Subcutaneous adipose tissue (tissue), 4 donors: ENCODE data around the gene NXPH2. TPM values are rescaled to one million over a fixed set of nuclear protein-coding genes. Genes with fewer than 3 reads are reported as not detected.

Experiments
- total RNA-seq, 4 donors: library from RNA; depleted of rRNA; stranded (reverse); fragments of >200 nt; gene quantifications; one replicate each; pipeline ENCODE4 v1.1.0, GENCODE V29; 2016
- TF ChIP-seq, protein P1 (sequence below): fragments of 450-650 bp; IDR thresholded peaks from one replicate; pipeline ENCODE4 v1.5.1; 2016; ENCODE audit warnings: low read depth, mild to moderate bottlenecking, control low read depth, antibody characterized with exemption, moderate library complexity

Gene NXPH2
- total RNA-seq, 4 donors from 2014 or later, result not detected

DNA sequence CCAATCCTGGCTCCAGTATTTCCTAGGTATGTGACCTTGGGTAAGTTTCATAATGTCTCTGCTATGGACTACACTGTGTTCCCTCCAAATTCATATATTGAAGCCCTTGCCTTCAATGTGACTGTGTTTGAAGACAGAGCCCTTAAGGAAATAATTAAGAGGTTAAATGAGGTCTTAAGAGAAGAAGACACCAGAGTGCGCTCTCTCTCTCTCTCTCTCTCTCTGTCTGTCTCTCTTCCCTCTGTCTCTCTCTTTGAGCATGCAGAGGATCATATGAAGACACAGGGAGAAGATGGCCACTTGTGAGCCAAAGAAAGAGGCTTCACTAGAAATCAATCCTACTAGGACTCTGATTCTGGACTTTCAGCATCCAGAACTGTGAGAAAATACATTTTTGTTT lies 52.2 kb downstream of the NXPH2 start:
- TF ChIP-seq, protein P1, sequence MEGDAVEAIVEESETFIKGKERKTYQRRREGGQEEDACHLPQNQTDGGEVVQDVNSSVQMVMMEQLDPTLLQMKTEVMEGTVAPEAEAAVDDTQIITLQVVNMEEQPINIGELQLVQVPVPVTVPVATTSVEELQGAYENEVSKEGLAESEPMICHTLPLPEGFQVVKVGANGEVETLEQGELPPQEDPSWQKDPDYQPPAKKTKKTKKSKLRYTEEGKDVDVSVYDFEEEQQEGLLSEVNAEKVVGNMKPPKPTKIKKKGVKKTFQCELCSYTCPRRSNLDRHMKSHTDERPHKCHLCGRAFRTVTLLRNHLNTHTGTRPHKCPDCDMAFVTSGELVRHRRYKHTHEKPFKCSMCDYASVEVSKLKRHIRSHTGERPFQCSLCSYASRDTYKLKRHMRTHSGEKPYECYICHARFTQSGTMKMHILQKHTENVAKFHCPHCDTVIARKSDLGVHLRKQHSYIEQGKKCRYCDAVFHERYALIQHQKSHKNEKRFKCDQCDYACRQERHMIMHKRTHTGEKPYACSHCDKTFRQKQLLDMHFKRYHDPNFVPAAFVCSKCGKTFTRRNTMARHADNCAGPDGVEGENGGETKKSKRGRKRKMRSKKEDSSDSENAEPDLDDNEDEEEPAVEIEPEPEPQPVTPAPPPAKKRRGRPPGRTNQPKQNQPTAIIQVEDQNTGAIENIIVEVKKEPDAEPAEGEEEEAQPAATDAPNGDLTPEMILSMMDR, result no peak

DNA sequence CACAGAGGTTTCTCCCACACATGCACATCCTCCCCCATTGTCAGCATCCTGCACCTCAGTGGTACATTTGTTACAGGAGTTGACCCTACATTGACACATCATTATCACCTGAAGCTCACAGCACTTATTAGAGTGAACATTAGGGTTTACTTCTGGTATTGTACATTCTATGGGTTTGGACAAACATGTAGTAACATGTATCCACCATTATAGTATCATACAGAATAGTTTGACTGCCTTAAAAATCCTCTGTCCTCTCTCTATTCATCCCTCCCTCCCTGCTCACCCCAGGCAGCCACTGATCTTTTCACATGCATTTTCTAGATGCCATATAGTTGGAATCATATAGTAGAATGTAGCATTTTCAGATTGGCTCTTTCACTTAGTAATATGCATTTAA lies 53.5 kb downstream of the NXPH2 start:
- TF ChIP-seq, protein P1, result no peak

DNA sequence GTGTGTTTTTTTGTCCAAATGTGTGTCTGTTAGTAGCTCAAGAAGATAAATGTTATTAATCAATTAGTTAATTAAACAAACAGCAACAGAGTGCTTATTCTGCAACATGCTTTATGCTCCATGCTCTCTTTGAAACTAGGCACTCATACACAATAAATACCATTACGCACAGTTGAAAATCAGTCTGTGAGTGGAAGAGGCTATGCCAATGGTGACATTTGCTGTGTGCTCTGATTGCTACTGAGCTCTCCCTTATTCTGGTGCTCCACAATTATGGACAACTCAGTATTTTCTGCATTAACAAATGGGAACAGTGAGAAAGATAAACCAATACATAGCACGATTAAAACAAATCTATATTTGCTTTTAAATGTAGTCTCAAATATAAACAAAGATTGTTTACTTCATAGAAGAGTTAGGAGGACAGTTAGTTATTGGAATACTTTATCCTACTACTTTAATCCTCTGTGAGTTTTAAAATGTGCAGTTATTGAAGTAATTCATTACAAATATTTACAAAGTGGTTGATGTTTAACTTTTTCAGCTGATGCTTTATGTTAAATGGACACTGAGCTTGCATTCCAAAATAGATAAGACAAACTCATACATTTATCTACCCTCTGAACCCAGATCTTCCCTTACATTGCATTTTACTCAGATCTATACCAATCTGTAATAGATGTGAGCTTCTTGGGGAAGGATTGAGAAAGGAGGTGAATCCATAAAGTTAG lies 55.3 kb downstream of the NXPH2 start:
- TF ChIP-seq, protein P1, result no peak

GRCh38 chr2:138724327-138724726 lies 55.9 kb downstream of the NXPH2 start:
- TF ChIP-seq, protein P1, result no peak

- TF ChIP-seq, protein P1, result no peak
Measured at GRCh38 chr2:138723196-138723987, 56.8 kb downstream of the NXPH2 start.

DNA sequence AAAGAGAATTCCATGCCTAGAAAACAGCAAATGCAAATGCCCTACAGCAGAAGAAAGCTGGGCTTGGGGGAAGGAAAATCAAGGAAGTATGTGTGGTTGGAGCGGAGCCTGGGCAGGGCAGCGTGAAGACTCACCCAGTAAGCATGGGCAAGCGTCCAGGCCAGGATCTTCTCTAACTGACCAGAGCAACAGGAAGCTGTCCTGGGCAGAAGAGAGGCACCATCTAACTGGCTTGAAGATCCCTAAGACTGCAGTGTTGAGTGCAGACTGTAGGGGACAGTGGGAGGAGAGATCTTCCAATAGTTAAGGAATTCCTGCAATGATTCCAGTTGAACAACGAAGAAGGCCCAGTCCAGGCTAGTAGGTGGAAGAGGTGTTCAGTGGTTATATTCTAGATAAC lies 57.9 kb downstream of the NXPH2 start:
- TF ChIP-seq, protein P1, result no peak

GRCh38 chr2:138720035-138720838 lies 60.0 kb downstream of the NXPH2 start:
- TF ChIP-seq, protein P1, result no peak
